ENCODE measurements around the gene PRKAB1. TPM values are rescaled to one million over a fixed set of nuclear protein-coding genes. Genes with fewer than 3 reads are reported as not detected.

The PRKAB1 gene
- total and polyA plus RNA-seq, 9 of the 15 experiments (the other 6 are each of a cell fraction or from before 2014, with no cell fraction given) = 32.6 to 94.2 (median 63.8) TPM

- Histone ChIP-seq H3K4me1 (replicated peaks in 1 of 2; ENCODE audit: control insufficient read depth in 2 of 2, insufficient read depth in 2 of 2, low read length in 2 of 2) (peaks cover 0 to 3% of the 10 kb centered on the region in 2 experiments; a peak in 1 of 5 replicates), H3K4me3 (no peak overlapping the region), H3K9me1 (ENCODE audit: control insufficient read depth, insufficient read depth, low read length) (no peaks in the 10 kb centered on the region), H3K27ac (ENCODE audit: extremely low read depth, low read depth, low read length) (no peak overlapping the region), H2AFZ (ENCODE audit: low read depth, low read length) (no peak overlapping the region), H3K9ac (ENCODE audit: insufficient read depth in 1 of 2, low read depth in 2 of 2, low read length in 2 of 2) (no peak overlapping the region), H3K4me2 (ENCODE audit: insufficient read depth, low read length) (no peak overlapping the region), H4K20me1 (replicated peaks; ENCODE audit: control insufficient read depth, insufficient read depth, low read length) (no peaks in the 10 kb centered on the region), H3K9me3 (replicated peaks; ENCODE audit: control insufficient read depth, insufficient read depth, low read depth, low read length) (no peaks in the 10 kb centered on the region), H3K27me3 (ENCODE audit: control insufficient read depth in 2 of 2, insufficient read depth in 2 of 2, low read length in 2 of 2) (no peaks in the 10 kb centered on the region), H3K79me2 (ENCODE audit: control insufficient read depth, insufficient read depth, low read length) (no peaks in the 10 kb centered on the region), H3K36me3 (ENCODE audit: control insufficient read depth, insufficient read depth, low read length) (peaks cover 47% of the 10 kb centered on the region)
- ChIA-PET POLR2A (interaction anchor here (0.6 to 3.1 kb wide), 3 partner anchors 11 to 685 kb away, joined by 3 to 16 read pairs (median 3); no protein-coding TSS in a partner anchor), CTCF (ENCODE audit: low intra/inter-chr PET ratio) (no interaction called here)
- BruUV-seq (replicated peaks) = no TSS peak
- in situ Hi-C loops (cut with MboI) = no loop called here
- DNase-seq (ENCODE audit: extremely low read depth in 1 of 4, low spot score in 3 of 4) (no peak), ATAC-seq (peak; percentile 30; the same call in 1 of the 3 replicates), FAIRE-seq (no peak)
- WGBS (ENCODE audit: insufficient coverage, low coverage, missing lambda C conversion rate) = 89% methylated on average over 6 of the region's 6 CpGs
- intact Hi-C loops (cut with micrococcal nuclease) = no loop called here
- TF ChIP-seq, protein P1, sequence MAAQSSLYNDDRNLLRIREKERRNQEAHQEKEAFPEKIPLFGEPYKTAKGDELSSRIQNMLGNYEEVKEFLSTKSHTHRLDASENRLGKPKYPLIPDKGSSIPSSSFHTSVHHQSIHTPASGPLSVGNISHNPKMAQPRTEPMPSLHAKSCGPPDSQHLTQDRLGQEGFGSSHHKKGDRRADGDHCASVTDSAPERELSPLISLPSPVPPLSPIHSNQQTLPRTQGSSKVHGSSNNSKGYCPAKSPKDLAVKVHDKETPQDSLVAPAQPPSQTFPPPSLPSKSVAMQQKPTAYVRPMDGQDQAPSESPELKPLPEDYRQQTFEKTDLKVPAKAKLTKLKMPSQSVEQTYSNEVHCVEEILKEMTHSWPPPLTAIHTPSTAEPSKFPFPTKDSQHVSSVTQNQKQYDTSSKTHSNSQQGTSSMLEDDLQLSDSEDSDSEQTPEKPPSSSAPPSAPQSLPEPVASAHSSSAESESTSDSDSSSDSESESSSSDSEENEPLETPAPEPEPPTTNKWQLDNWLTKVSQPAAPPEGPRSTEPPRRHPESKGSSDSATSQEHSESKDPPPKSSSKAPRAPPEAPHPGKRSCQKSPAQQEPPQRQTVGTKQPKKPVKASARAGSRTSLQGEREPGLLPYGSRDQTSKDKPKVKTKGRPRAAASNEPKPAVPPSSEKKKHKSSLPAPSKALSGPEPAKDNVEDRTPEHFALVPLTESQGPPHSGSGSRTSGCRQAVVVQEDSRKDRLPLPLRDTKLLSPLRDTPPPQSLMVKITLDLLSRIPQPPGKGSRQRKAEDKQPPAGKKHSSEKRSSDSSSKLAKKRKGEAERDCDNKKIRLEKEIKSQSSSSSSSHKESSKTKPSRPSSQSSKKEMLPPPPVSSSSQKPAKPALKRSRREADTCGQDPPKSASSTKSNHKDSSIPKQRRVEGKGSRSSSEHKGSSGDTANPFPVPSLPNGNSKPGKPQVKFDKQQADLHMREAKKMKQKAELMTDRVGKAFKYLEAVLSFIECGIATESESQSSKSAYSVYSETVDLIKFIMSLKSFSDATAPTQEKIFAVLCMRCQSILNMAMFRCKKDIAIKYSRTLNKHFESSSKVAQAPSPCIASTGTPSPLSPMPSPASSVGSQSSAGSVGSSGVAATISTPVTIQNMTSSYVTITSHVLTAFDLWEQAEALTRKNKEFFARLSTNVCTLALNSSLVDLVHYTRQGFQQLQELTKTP (IDR thresholded peaks at IDR 0.05; ENCODE audit: low read depth in 1 of 2, partially characterized antibody in 2 of 2) = no peak
- TF ChIP-seq BHLHE40 (IDR thresholded peaks at IDR 0.05; ENCODE audit: low read length) (no peak), PYGO2 (tag; IDR thresholded peaks at IDR 0.05) (no peak), ILF3 (IDR thresholded peaks at IDR 0.05; ENCODE audit: borderline replicate concordance) (no peak), SAP30 (IDR thresholded peaks at IDR 0.05; ENCODE audit: borderline replicate concordance, insufficient read depth, low read depth, low read length, poor library complexity, severe bottlenecking) (no peak), ZKSCAN8 (CRISPR knock-in tag; IDR thresholded peaks at IDR 0.05) (no peak), ZBTB11 (CRISPR knock-in tag; IDR thresholded peaks at IDR 0.05) (no peak), TFAM (CRISPR knock-in tag; conservative IDR thresholded peaks at IDR 0.05) (no peak), PRPF4 (IDR thresholded peaks at IDR 0.05; ENCODE audit: insufficient read depth, low read depth, low read length, poor library complexity, severe bottlenecking) (no peak), NFXL1 (CRISPR knock-in tag; IDR thresholded peaks at IDR 0.05) (no peak), ZNF764 (CRISPR knock-in tag; IDR thresholded peaks at IDR 0.05; ENCODE audit: low read depth) (no peak)
Observed at GRCh38 chr12:119691202-119691810, 23.4 kb downstream of the PRKAB1 start.

All from K562 (cell line).